Islet of Langerhans (tissue), 1 donor: ENCODE measurements around the gene AGPAT3.
"Not testable (repeated sequence)": the region's sequence is repeated elsewhere in the genome, so short reads cannot be mapped to it uniquely, and the experiment has no call there.

Experiments used
- FAIRE-seq: peaks from one replicate; lab custom pipeline; 2011; peaks lifted over from hg19 to GRCh38; lab: Jason Lieb, UNC

Gene AGPAT3

GRCh38 chr21:43864962-43865539, at the start of gene AGPAT3:
Gene AGPAT3, plus strand, starts transcription at chr21:43865223. Its CDS starts 94,459 bp downstream, at chr21:43959682.
- no peak for FAIRE-seq

- FAIRE-seq, result no peak
These were observed 49.0 kb upstream of the AGPAT3 start for GRCh38 chr21:43815991-43816390.

- no peak for FAIRE-seq
These were observed 48.4 kb upstream of the AGPAT3 start for GRCh38 chr21:43816611-43817071.

GRCh38 chr21:43817157-43818086, 47.6 kb upstream of the AGPAT3 start:
- no peak for FAIRE-seq

- FAIRE-seq, result no peak
These were observed 46.3 kb upstream of the AGPAT3 start for GRCh38 chr21:43818685-43819084.

GRCh38 chr21:43819511-43820405, 45.3 kb upstream of the AGPAT3 start:
- FAIRE-seq, result no peak

GRCh38 chr21:43820466-43820865, 44.6 kb upstream of the AGPAT3 start:
- no peak for FAIRE-seq

GRCh38 chr21:43822166-43822565, 42.9 kb upstream of the AGPAT3 start:
- FAIRE-seq, result not testable (repeated sequence)

GRCh38 chr21:43822741-43823140, 42.3 kb upstream of the AGPAT3 start:
- FAIRE-seq, result not testable (repeated sequence)

GRCh38 chr21:43824333-43825241, 40.4 kb upstream of the AGPAT3 start:
- no peak for FAIRE-seq

GRCh38 chr21:43825242-43825935, 39.6 kb upstream of the AGPAT3 start:
- FAIRE-seq, result no peak

- FAIRE-seq, result no peak
These were observed 38.9 kb upstream of the AGPAT3 start for GRCh38 chr21:43825936-43826622.

- FAIRE-seq, result no peak
These were observed 38.4 kb upstream of the AGPAT3 start for GRCh38 chr21:43826623-43826974.

GRCh38 chr21:43827015-43827611, 37.9 kb upstream of the AGPAT3 start:
- FAIRE-seq, result no peak

- FAIRE-seq, result no peak
These were observed 35.9 kb upstream of the AGPAT3 start for GRCh38 chr21:43829161-43829560.

GRCh38 chr21:43829575-43830119, 35.4 kb upstream of the AGPAT3 start:
- FAIRE-seq, result no peak

GRCh38 chr21:43832158-43832550, 32.9 kb upstream of the AGPAT3 start:
- no peak for FAIRE-seq

GRCh38 chr21:43832648-43833047, 32.4 kb upstream of the AGPAT3 start:
- no peak for FAIRE-seq

GRCh38 chr21:43834146-43834905, 30.7 kb upstream of the AGPAT3 start:
- FAIRE-seq, result no peak
